Middle frontal gyrus (tissue), 1 donor: ENCODE measurements around the gene HHIPL1.

Source experiments
- DNase-seq: peaks from one replicate; pipeline ENCODE4 v3.0.0-alpha.2; 2015; ENCODE audit warnings: low spot score; ENCODE audit errors: extremely low spot score

Gene HHIPL1

GRCh38 chr14:99687284-99688209, 42.6 kb downstream of the HHIPL1 start:
- DNase-seq = no peak

- no peak for DNase-seq
Measured at GRCh38 chr14:99688210-99688581, 43.3 kb downstream of the HHIPL1 start.

GRCh38 chr14:99688629-99689028, 43.7 kb downstream of the HHIPL1 start:
- no peak for DNase-seq

DNA sequence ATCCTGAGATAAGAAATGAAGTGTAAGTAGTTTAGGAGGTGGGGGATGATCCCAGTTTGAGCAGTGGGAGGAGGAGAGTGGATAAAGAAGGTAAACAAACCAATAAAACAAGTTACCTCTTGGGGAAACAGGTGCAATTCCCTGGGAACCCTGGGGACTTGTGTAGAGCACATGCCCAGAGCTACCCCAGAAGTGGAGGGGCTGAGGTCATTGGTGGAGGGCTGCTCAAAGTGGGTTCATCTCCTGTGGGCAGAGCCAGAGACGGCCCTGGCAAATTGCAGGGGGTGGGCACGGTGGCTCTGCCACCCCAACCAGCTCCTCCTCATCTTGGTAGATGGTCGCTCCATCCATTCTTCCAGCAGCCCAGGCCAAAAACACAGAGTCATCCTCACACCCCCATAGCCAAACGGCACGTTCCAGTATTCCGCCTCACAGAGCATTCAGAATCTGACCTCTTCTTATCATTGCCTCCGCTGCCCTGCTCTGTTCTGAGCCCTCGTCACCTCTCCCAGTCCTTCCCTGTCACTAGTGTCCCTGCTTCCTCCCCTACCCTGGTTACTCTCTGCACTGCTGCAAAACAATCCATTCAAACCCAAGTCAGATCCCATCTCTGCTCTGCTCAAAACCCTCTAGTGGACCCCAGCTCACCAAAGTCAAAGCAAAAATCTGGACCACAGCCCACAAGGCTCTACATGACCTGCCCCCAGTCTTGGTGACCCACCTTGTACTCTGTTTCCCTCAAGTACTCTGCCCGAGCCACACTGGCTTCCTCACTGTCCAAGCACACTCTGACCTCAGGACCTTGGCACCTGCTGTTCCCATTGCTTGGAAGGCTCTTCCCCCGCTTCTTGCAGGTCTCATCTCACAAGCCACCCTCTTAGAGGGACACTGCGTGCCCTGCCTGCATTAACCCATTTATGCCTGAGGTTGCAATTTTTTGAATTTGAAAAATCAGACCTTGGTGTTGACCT, 44.6 kb downstream of the HHIPL1 start:
- no peak for DNase-seq

- no peak for DNase-seq
Measured at GRCh38 chr14:99690636-99691035, 45.7 kb downstream of the HHIPL1 start.

DNA sequence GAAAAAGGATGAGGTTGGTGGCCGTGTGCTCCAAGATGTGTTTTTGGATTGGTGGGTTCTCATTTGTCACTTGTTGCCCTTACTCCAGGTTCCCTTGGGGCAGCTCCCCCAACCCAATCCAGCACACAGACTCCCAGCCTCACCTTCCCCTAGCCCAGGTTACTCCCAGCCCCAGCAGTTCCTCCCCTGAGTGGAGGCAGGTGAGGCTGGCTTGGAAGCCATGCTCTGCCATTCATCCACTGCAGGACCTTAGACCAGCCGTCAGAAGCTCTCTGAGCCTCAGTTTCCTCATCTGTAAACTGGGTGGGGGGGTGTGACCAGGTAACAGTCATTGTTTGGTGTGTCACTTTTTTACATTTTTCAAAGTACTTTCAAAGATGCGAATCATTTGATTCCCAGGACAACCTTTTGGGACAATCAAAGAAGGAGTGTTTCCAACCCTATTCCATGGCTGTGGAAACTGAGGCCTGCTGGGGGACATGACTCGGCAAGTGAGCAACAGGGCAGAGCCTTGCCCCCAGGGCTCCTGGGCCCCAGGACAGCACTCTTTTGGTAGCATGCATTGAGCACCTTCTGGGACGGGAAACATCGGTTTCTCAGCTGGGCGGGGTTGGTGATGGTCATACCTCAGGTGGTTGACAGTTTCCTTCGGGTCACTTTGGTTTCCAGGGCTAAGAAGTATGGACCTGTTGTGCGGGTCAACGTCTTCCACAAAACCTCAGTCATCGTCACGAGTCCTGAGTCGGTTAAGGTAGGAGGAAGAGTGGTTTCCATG, 46.4 kb downstream of the HHIPL1 start:
- no peak for DNase-seq

DNA sequence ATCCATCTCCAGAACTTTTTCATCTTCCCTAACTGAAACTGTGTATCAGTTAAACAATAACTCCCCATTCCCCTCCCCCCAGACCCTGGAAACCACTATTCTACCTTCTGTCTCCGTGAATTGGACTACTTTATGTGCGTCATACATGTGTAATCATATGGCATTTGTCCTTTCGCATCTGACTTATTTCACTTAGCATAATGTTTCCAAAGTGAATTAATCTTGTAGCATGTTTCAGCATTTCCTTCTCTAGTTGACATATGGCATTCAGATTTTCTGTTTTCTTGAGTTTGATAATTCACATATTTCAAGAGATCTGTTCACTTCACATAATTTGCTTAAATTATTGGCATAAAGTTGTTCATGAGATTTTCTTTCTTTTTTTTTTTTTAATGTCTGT, 49.0 kb downstream of the HHIPL1 start:
- DNase-seq = no peak

- no peak for DNase-seq
Measured at GRCh38 chr14:99696929-99697328, 52.0 kb downstream of the HHIPL1 start.

DNA sequence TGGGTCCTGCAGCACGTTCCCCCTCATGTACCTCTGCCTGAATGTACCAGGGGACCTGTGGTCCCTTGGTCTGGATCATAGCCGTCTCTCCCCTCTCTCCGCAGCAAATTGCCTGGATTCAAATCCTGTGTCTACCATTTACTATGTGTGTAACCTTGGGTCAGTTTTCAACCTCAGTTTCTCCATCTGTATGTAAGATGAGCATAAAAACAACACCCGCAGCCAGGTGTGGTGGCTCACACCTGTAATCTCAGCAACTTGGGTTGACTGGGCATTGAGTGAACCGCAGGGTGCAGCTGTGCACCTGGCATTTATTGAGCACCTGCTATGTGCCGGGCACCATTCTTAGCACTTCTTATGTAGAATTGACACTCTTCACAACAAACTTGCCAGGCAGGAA, 53.3 kb downstream of the HHIPL1 start:
- DNase-seq = no peak

GRCh38 chr14:99698642-99699041, 53.7 kb downstream of the HHIPL1 start:
- DNase-seq = no peak

DNA sequence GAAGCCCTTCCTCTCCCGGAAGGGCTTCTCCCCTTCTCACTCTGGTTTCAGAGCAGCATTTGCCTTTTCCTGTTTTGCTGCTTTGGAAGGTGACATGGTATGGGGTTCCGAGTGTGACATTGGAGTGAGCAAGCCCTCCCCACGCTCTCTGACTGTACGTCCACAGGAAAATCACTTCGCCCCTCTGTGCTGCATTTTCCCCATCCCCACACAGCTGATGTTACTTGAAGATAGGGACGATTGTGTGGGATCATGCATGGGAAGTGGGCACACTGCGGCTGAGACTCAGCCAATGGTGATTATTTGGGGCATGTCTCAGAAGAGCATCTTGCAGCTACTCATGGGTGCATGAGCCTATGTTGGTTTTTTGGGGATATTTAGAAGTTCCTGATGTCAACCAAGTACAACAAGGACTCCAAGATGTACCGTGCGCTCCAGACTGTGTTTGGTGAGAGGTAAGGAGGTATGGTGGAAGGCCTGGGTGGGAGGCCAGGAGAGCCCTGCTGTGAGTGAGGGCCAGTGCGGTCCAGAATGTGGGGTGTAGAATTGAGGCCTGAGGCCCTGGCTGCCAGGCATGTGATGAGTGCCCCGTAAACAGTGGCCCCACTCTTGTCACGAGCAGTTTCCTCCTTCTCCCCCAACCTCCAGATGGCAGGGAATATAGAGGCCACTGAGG, 54.3 kb downstream of the HHIPL1 start:
- no peak for DNase-seq

DNA sequence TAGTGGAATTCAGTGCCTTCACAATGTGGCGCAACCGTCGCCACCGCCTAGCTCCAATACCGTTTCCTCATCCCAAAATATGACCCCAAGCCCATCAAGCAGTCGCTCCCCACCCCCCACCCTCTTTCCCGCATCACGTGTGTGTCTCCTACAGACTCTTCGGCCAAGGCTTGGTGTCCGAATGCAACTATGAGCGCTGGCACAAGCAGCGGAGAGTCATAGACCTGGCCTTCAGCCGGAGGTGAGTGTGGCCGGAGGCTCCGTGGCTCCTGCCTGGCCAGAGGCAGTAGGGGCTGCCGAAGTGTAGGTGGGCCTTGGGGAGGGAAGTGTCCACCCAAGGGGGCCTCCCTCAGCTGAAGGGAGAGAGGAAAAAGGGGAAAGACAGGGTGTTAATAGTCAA, 54.9 kb downstream of the HHIPL1 start:
- DNase-seq = no peak

DNA sequence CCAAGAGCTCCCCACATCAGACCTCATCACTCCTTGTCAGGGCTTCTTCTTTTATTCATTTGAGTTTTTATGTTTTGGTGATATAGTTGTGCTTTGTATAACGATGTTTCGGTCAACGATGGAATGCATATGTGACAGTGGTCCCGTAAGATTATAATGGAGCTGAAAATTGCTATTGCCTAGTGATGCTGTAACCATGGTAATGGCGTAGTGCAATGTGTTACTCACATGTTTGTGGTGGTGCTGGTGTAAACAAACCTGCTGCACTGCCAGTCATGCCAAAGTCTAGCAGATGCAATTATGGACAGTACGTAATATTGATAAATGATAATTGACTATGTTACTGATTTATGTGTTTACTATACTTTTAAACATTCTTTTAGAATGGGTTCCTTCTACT, 55.5 kb downstream of the HHIPL1 start:
- no peak for DNase-seq

- DNase-seq = no peak
Measured at GRCh38 chr14:99701260-99701659, 56.3 kb downstream of the HHIPL1 start.

GRCh38 chr14:99702115-99702514, 57.2 kb downstream of the HHIPL1 start:
- no peak for DNase-seq

GRCh38 chr14:99703381-99703780, 58.5 kb downstream of the HHIPL1 start:
- no peak for DNase-seq

DNA sequence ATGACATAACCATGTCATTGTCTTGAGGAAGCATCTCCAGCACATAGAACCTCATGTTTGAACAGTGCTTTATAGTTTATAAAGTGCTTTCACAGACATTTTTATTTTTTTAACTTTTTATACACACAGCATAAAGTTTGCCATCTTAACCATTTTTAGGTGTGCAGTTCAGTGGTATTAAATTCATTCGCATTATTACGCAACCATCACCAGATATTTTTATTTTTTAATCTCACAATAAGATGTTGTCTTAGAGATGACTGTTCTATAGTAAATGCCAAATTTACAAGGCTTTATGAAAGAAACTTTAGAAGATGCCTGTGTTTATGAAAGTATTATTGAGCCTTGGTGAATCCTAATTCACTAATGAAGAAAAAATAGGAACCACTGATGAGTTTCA, 59.1 kb downstream of the HHIPL1 start:
- DNase-seq = no peak

- DNase-seq = no peak
Measured at GRCh38 chr14:99706107-99706900, 61.4 kb downstream of the HHIPL1 start.

DNA sequence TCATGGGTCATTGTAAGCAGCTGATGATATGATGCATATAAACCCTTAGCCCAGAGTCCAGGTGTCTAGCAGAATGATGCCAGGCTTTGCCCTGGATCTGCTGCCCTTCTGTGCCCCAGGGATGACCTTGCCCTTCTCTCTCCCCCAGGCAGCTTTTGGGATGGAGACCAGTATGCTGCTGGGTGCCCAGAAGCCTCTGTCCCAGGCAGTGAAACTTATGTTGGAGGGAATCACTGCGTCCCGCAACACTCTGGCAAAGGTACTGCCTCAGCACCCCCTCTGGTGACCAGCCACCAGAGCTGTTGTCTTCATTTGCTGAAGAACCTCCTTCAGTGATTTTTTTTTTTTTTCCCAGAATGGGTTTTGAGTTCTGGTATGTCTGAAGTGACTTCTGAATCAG, 62.5 kb downstream of the HHIPL1 start:
- no peak for DNase-seq

- DNase-seq = no peak
Measured at GRCh38 chr14:99707921-99708320, 63.0 kb downstream of the HHIPL1 start.
